HepG2 (cell line): ENCODE results near the gene TMEM63B. TPM values are rescaled to one million over a fixed set of nuclear protein-coding genes. Genes with fewer than 3 reads are reported as not detected.
A peak's percentile ranks its signal among the peaks of the same experiment; 100 is the strongest.

Experiments used
- EEA1 ChIP-seq: sonication (generic); formaldehyde crosslinking; IDR thresholded peaks from 2 replicates; pipeline ENCODE4 v1.5.1; 2020; ENCODE audit warnings: mild to moderate bottlenecking, missing genetic modification reagents, borderline replicate concordance
- HDAC2 ChIP-seq: sonication (generic); formaldehyde crosslinking; IDR thresholded peaks from 2 replicates; pipeline ENCODE4 v1.4.0; 2020; ENCODE audit warnings: missing genetic modification reagents
- HNF4G ChIP-seq, 2 experiments: sonication (generic) in 1 of 2; formaldehyde crosslinking in 1 of 2; IDR thresholded peaks; 2 replicates each; pipeline versions ENCODE4 v1.4.0 to v1.6.1; 2011 to 2020; ENCODE audit warnings: borderline replicate concordance in 2 of 2, low read depth in 2 of 2, mild to moderate bottlenecking in 2 of 2, low read length in 1 of 2, missing genetic modification reagents in 1 of 2, moderate library complexity in 1 of 2
- HNRNPLL ChIP-seq: fragments of 200-400 bp; formaldehyde crosslinking; IDR thresholded peaks from 2 replicates; pipeline ENCODE4 v1.6.1; 2017; ENCODE audit warnings: mild to moderate bottlenecking, low read depth, low read length; ENCODE audit not compliant: poor library complexity, severe bottlenecking
- ISX ChIP-seq: sonication (generic); formaldehyde crosslinking; conservative IDR thresholded peaks from 2 replicates; pipeline ENCODE4 v1.5.0; 2020; ENCODE audit warnings: missing genetic modification reagents
- MBD4 ChIP-seq: IDR thresholded peaks from 2 replicates; pipeline ENCODE4 v1.6.1; 2012; ENCODE audit warnings: low read length, inconsistent platforms, borderline replicate concordance
- PITX1 ChIP-seq: sonication (generic); formaldehyde crosslinking; IDR thresholded peaks from 2 replicates; pipeline ENCODE4 v1.5.1; 2020; ENCODE audit warnings: mild to moderate bottlenecking, missing genetic modification reagents
- RBFOX2 ChIP-seq: fragments of 200-400 bp; formaldehyde crosslinking; IDR thresholded peaks from 2 replicates; pipeline ENCODE4 v1.6.1; 2017; ENCODE audit warnings: low read depth, mild to moderate bottlenecking, low read length
- SOX5 ChIP-seq: IDR thresholded peaks from 2 replicates; pipeline ENCODE4 v1.6.1; 2016; ENCODE audit warnings: borderline replicate concordance
- ZFX ChIP-seq: sonication (generic); formaldehyde crosslinking; IDR thresholded peaks from 2 replicates; pipeline ENCODE4 v1.4.0; 2020; ENCODE audit warnings: mild to moderate bottlenecking, low read depth, missing genetic modification reagents, moderate library complexity
- ZMAT3 ChIP-seq: sonication (generic); formaldehyde crosslinking; conservative IDR thresholded peaks from 2 replicates; pipeline ENCODE4 v1.7.0; 2021; ENCODE audit warnings: missing genetic modification reagents
- ZNF10 ChIP-seq: sonication (generic); formaldehyde crosslinking; IDR thresholded peaks from 2 replicates; pipeline ENCODE4 v1.4.0; 2020; ENCODE audit warnings: mild to moderate bottlenecking, low read depth, missing genetic modification reagents, borderline replicate concordance
- ZNF292 ChIP-seq: sonication (generic); formaldehyde crosslinking; IDR thresholded peaks from 2 replicates; pipeline ENCODE4 v1.8.1; 2022; ENCODE audit warnings: mild to moderate bottlenecking, low read depth, missing genetic modification reagents, borderline replicate concordance
- ZNF432 ChIP-seq: sonication (generic); formaldehyde crosslinking; IDR thresholded peaks from 2 replicates; pipeline ENCODE4 v1.5.0; 2020; ENCODE audit warnings: missing genetic modification reagents, mild to moderate bottlenecking, borderline replicate concordance
- ZNF609 ChIP-seq: sonication (generic); formaldehyde crosslinking; IDR thresholded peaks from 2 replicates; pipeline ENCODE4 v1.4.0; 2020; ENCODE audit warnings: mild to moderate bottlenecking, missing genetic modification reagents, borderline replicate concordance
- ZNF619 ChIP-seq: sonication (generic); formaldehyde crosslinking; IDR thresholded peaks from 2 replicates; pipeline ENCODE4 v1.4.0; 2020; ENCODE audit warnings: mild to moderate bottlenecking, missing genetic modification reagents
- ZNF800 ChIP-seq: sonication (generic); formaldehyde crosslinking; IDR thresholded peaks from 2 replicates; pipeline ENCODE4 v1.4.0; 2020; ENCODE audit warnings: missing genetic modification reagents
- ZNF891 ChIP-seq: sonication (generic); formaldehyde crosslinking; IDR thresholded peaks from 2 replicates; pipeline ENCODE4 v1.5.0; 2020; ENCODE audit warnings: mild to moderate bottlenecking, missing genetic modification reagents
- ZSCAN9 ChIP-seq: IDR thresholded peaks from 2 replicates; pipeline ENCODE4 v1.6.1; 2016; ENCODE audit warnings: borderline replicate concordance
- polyA plus RNA-seq, 8 experiments: library from polyadenylated mRNA; depleted of rRNA in 3 of 8; stranded (reverse) in 7 of 8; unstranded in 1 of 8; fragments of >200 nt; fragmentation: Illumina TruSeq in 4 of 8; extraction: Trizol in 4 of 8; gene quantifications; 2 replicates each; pipeline versions ENCODE4 v1.2.1 to v1.2.3, GENCODE V29; 2011 to 2016; ENCODE audit warnings: low read depth in 4 of 8, missing spikeins in 1 of 8, mixed read lengths in 1 of 8; ENCODE audit not compliant: insufficient read depth in 1 of 8
- total RNA-seq, 5 experiments: library from RNA; depleted of rRNA; stranded (reverse); fragments of >200 nt; fragmentation: Illumina TruSeq; extraction: Trizol; gene quantifications; 2 replicates each; pipeline ENCODE4 v1.2.3, GENCODE V29; 2016; ENCODE audit warnings: low read depth in 1 of 5

The TMEM63B gene
- total and polyA plus RNA-seq, 2 of the 13 experiments (the other 11 are each of a cell fraction or from before 2014, with no cell fraction given), result 27.4 to 75.8 TPM

- peak; percentile 93 for TF ChIP-seq ZFX (CRISPR knock-in tag)
- TF ChIP-seq RBFOX2, result no peak
- TF ChIP-seq ZNF292, result peak; percentile 100
- TF ChIP-seq EEA1 (CRISPR knock-in tag), result peak; percentile 62; the same call in 1 of the 2 replicates
- no peak for TF ChIP-seq ZNF10
- peak; percentile 78; the same call in 1 of the 2 replicates for TF ChIP-seq ZMAT3 (CRISPR knock-in tag)
- TF ChIP-seq ZNF619 (CRISPR knock-in tag), result no peak
- peak; percentile 96 for TF ChIP-seq HDAC2
- TF ChIP-seq ZNF800 (CRISPR knock-in tag), result 0 out of 2 replicates have a peak, but pooled peaks have one; percentile 39
- TF ChIP-seq ZNF609 (CRISPR knock-in tag), result peak; percentile 91; the same call in 1 of the 2 replicates
- TF ChIP-seq ZNF432 (CRISPR knock-in tag), result no peak
- peak; percentile 95 for TF ChIP-seq HNF4G (IDR thresholded peaks at IDR 0.05; ENCODE audit: borderline replicate concordance, low read depth, low read length)
- peak; percentile 97 for TF ChIP-seq HNF4G (CRISPR knock-in tag; IDR thresholded peaks at IDR 0.05; ENCODE audit: borderline replicate concordance, low read depth)
- TF ChIP-seq MBD4, result no peak
- peak; percentile 63 for TF ChIP-seq PITX1 (CRISPR knock-in tag)
- TF ChIP-seq ISX (CRISPR knock-in tag), result no peak
- TF ChIP-seq SOX5 (CRISPR knock-in tag), result peak; percentile 80
- peak; percentile 91 for TF ChIP-seq ZNF891 (CRISPR knock-in tag)
- TF ChIP-seq HNRNPLL, result peak; percentile 40
- peak; percentile 67; the same call in 1 of the 2 replicates for TF ChIP-seq ZSCAN9 (CRISPR knock-in tag)
These were observed 29.3 kb downstream of the TMEM63B start (continued) for GRCh38 chr6:44156494-44157151.
